Left lung (tissue), 10 donors: ENCODE measurements around the gene NTM. TPM values are rescaled to one million over a fixed set of nuclear protein-coding genes. Genes with fewer than 3 reads are reported as not detected.

ENCODE experiments used
- ATAC-seq: fragments of 200-7000 bp; cut with Tn5 transposase; one replicate; pipeline ENCODE4 v1.9.1; 2020; ENCODE audit warnings: moderate library complexity
- DNase-seq, 4 donors: peaks; one replicate each; pipeline ENCODE4 v3.0.0-alpha.2; 2013 to 2020
- H3K27ac ChIP-seq, 2 donors: fragments of 200-600 bp; sonication (generic) in 1 of 2; one replicate each; pipeline versions ENCODE4 v1.5.0 to v1.8.0; 2020 to 2021
- H3K27me3 ChIP-seq, 2 donors: fragments of 200-600 bp; sonication (generic) in 1 of 2; one replicate each; pipeline versions ENCODE4 v1.5.0 to v1.8.0; 2020 to 2021
- H3K36me3 ChIP-seq, 2 donors: fragments of 200-600 bp; sonication (generic) in 1 of 2; one replicate each; pipeline versions ENCODE4 v1.5.0 to v1.8.0; 2020 to 2021
- H3K4me1 ChIP-seq, 2 donors: fragments of 200-600 bp; one replicate each; pipeline ENCODE4 v1.8.0; 2021
- H3K4me3 ChIP-seq, 2 donors: fragments of 200-600 bp; sonication (generic) in 1 of 2; one replicate each; pipeline versions ENCODE4 v1.5.0 to v1.8.0; 2020 to 2021; ENCODE audit warnings: mild to moderate bottlenecking in 1 of 2
- H3K9me3 ChIP-seq, 2 donors: fragments of 200-600 bp; sonication (generic) in 1 of 2; one replicate each; pipeline versions ENCODE4 v1.5.0 to v1.8.0; 2020 to 2021
- intact Hi-C, 2 donors: fragments of 100-400 bp; cut with DNase I; formaldehyde crosslinking; loops; one replicate each; pipeline versions ENCODE4 v1.11.2 to v1.14.2; 2022
- polyA plus RNA-seq, 6 donors: library from polyadenylated mRNA; unstranded; fragments of 120-200 nt; gene quantifications; one replicate each; pipeline ENCODE4 v1.2.1, GENCODE V29; 2013; ENCODE audit not compliant: insufficient read length in 6 of 6
- total RNA-seq, 2 donors: library from RNA; stranded (reverse); fragmentation: NEBNext Ultra II Directional; extraction: Animal tissue kit (Norgen Biotek cat#: 25700); gene quantifications; one replicate each; pipeline ENCODE4 v1.2.1, GENCODE V29; 2021
- TF ChIP-seq, protein P1 (sequence below), 2 donors: fragments of 200-600 bp; sonication (generic) in 1 of 2; IDR thresholded peaks; one replicate each; pipeline versions ENCODE4 v1.5.0 to v1.8.0; 2021; ENCODE audit warnings: antibody characterized with exemption in 2 of 2
- donor health status: DM: no; HTN: yes; CAD: no.
- donor health status: DM: no; HTN: no; CAD: no.

The NTM gene
- total and polyA plus RNA-seq, 8 donors = 9.5 to 31.0 (median 21.1) TPM

DNA sequence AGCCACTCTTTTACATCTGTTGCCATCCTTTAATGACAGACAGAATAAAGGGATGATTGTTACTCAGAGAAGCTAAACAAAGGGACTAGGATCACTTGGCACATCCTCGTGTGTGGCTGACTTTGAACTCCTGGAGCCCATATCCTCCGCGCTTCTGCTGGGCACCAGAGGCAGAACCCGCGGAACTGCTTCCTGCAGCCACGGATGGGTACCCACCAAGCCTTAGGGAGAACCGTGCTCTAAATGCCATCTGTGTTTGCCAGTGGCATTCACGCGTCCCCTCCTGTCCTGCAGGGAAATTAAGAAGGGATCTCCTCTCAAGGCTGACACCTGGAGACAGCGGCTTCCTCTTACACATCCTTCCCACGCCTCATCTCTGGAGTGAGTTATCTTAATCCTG lies 294.4 kb downstream of the NTM start:
- H3K27ac ChIP-seq = no peak overlapping the region
- no peaks in the 10 kb centered on the region for H3K4me1 ChIP-seq
- DNase-seq (no peak), ATAC-seq (no peak)
- no peak overlapping the region for H3K4me3 ChIP-seq
- intact Hi-C loops = no loop called here
- no peaks in the 10 kb centered on the region for H3K27me3 ChIP-seq
- no peaks in the 10 kb centered on the region for H3K9me3 ChIP-seq
- H3K36me3 ChIP-seq = no peaks in the 10 kb centered on the region
- TF ChIP-seq, protein P1, sequence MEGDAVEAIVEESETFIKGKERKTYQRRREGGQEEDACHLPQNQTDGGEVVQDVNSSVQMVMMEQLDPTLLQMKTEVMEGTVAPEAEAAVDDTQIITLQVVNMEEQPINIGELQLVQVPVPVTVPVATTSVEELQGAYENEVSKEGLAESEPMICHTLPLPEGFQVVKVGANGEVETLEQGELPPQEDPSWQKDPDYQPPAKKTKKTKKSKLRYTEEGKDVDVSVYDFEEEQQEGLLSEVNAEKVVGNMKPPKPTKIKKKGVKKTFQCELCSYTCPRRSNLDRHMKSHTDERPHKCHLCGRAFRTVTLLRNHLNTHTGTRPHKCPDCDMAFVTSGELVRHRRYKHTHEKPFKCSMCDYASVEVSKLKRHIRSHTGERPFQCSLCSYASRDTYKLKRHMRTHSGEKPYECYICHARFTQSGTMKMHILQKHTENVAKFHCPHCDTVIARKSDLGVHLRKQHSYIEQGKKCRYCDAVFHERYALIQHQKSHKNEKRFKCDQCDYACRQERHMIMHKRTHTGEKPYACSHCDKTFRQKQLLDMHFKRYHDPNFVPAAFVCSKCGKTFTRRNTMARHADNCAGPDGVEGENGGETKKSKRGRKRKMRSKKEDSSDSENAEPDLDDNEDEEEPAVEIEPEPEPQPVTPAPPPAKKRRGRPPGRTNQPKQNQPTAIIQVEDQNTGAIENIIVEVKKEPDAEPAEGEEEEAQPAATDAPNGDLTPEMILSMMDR (IDR thresholded peaks at IDR 0.05) = no peak

DNA sequence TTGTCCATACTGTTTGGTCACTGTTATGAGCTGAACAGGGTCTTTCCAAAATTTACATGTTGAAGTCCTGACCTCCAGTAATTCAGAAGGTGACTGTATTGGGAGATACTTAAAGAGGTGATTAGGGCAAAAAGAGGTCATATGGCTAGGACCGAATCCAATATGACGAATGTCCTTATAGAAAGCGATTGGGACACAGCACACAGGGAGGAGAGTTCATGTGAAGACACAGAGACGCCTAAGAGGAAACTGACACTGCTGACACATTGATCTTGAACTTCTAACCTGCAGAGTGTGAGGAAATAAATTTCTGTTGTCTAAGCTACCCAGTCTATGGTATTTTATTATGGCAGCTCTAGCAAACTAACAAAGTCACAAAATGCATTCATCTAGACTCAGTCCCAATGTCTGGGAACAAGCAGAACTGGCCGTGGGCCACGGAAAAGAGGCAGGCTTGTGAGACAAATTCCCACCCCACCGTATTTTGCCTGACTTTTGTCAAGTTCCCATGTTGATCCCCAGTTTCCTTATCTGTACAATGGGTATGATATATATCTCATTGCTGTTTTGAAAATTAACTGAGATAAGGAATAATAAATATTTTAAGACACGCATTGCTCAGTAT lies 295.0 kb downstream of the NTM start:
- DNase-seq (no peak), ATAC-seq (no peak)
- H3K27ac ChIP-seq = no peak overlapping the region
- no peaks in the 10 kb centered on the region for H3K36me3 ChIP-seq
- H3K9me3 ChIP-seq = no peaks in the 10 kb centered on the region
- no peak overlapping the region for H3K4me3 ChIP-seq
- TF ChIP-seq, protein P1 (IDR thresholded peaks at IDR 0.05) = no peak
- H3K4me1 ChIP-seq = no peaks in the 10 kb centered on the region
- intact Hi-C loops = no loop called here
- no peaks in the 10 kb centered on the region for H3K27me3 ChIP-seq

DNA sequence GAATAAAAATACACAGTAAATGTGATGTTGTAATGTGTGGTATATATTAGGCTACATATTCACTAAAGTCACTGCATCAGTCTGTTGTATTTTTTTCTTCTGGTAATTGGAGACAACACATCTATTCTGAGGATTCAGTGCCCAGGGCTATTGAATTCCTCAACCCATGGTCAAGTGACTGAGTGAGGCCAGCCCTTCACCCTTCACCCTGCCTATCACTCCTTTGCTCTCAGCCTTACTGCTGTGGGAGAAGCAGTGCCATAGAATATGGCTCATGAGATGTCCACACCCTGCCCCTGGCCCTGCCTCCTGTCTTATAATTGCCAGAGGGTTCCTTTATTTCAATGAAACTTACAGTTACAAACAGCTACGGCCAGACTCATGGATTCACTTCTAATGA lies 295.6 kb downstream of the NTM start:
- Histone ChIP-seq H3K4me1 (no peaks in the 10 kb centered on the region), H3K4me3 (no peak overlapping the region)
- intact Hi-C loops = no loop called here

DNA sequence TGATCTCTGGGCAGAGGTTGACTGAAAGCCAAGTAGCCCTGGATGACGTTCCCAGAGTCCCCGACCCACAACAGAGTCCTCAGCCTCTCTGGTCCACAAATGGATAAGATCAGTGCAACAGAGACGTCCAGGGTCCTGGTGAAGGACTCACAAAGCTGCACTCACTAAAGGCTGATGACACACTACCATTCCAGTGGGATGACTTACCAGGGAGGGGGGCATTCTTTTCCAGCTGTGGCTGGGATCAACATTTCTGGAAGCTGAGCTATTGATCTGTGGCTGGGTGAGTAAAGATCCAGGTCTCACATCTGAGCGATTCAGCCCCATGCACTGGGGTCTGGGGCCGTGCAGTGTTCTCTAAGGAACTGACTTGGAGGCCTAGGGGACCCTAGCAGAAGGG lies 296.2 kb downstream of the NTM start:
- Histone ChIP-seq H3K36me3 (no peaks in the 10 kb centered on the region), H3K27me3 (no peaks in the 10 kb centered on the region), H3K4me3 (no peak overlapping the region), H3K27ac (no peak overlapping the region), H3K9me3 (no peaks in the 10 kb centered on the region), H3K4me1 (no peaks in the 10 kb centered on the region)
- TF ChIP-seq, protein P1 (IDR thresholded peaks at IDR 0.05) = no peak
- DNase-seq = no peak
- no peak for ATAC-seq
- intact Hi-C loops = no loop called here

More for the DNA sequence above, 295.6 kb downstream of the NTM start:
- no peaks in the 10 kb centered on the region for H3K36me3 ChIP-seq
- TF ChIP-seq, protein P1 (IDR thresholded peaks at IDR 0.05) = no peak
- H3K27ac ChIP-seq = no peak overlapping the region
- no peaks in the 10 kb centered on the region for H3K27me3 ChIP-seq
- no peaks in the 10 kb centered on the region for H3K9me3 ChIP-seq
- DNase-seq = no peak
- no peak for ATAC-seq

DNA sequence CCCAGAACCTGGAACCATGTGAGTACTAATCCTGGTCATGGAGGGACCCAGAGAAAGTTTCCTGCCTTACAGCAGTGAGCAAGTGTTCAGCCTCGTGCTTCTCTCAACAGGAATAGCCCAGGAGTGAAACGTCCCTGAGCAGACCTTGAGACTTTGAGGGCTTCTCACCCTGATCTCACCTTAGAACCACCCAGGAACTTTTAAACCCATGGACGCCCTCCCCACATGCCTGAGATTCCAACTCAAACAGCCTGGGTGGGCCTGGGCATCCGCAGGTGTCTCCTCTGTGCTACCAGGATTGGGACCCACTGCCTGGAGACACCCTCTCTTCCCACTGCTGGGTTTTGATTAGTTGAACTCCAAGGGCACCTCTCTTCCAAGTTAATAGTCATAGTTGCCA lies 297.2 kb downstream of the NTM start:
- intact Hi-C loops = no loop called here
- no peaks in the 10 kb centered on the region for H3K9me3 ChIP-seq

More for the DNA sequence above, 297.2 kb downstream of the NTM start:
- Histone ChIP-seq H3K27ac (no peak overlapping the region), H3K27me3 (no peaks in the 10 kb centered on the region), H3K36me3 (no peaks in the 10 kb centered on the region), H3K4me3 (no peak overlapping the region), H3K4me1 (no peaks in the 10 kb centered on the region)
- ATAC-seq = no peak
- TF ChIP-seq, protein P1 (IDR thresholded peaks at IDR 0.05) = no peak
- DNase-seq = no peak
